ENCODE measurements around the gene ATP6V0B. TPM values are rescaled to one million over a fixed set of nuclear protein-coding genes. Genes with fewer than 3 reads are reported as not detected.

Gene ATP6V0B
- total RNA-seq, 4 donors from 2014 or later = 68.1 to 122 (median 98.2) TPM

GRCh38 chr1:44019466-44019948, 44.7 kb downstream of the ATP6V0B start:
- TF ChIP-seq EP300 (IDR thresholded peaks at IDR 0.05) = no peak
- TF ChIP-seq POLR2AphosphoS5 (IDR thresholded peaks at IDR 0.05) = no peak
- TF ChIP-seq, protein P1, sequence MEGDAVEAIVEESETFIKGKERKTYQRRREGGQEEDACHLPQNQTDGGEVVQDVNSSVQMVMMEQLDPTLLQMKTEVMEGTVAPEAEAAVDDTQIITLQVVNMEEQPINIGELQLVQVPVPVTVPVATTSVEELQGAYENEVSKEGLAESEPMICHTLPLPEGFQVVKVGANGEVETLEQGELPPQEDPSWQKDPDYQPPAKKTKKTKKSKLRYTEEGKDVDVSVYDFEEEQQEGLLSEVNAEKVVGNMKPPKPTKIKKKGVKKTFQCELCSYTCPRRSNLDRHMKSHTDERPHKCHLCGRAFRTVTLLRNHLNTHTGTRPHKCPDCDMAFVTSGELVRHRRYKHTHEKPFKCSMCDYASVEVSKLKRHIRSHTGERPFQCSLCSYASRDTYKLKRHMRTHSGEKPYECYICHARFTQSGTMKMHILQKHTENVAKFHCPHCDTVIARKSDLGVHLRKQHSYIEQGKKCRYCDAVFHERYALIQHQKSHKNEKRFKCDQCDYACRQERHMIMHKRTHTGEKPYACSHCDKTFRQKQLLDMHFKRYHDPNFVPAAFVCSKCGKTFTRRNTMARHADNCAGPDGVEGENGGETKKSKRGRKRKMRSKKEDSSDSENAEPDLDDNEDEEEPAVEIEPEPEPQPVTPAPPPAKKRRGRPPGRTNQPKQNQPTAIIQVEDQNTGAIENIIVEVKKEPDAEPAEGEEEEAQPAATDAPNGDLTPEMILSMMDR (IDR thresholded peaks at IDR 0.05) = no peak
- no peak for TF ChIP-seq POLR2A (IDR thresholded peaks at IDR 0.05; ENCODE audit: low read depth)
- intact Hi-C loops (cut with DNase I) = no loop called here
- Histone ChIP-seq H3K36me3 (peaks cover 0 to 56% (median 15%) of the 10 kb centered on the region in 4 donors), H3K4me3 (no peak overlapping the region), H3K27ac (replicated peaks in 1 of 4) (no peak overlapping the region), H3K9me3 (no peaks in the 10 kb centered on the region), H3K27me3 (no peaks in the 10 kb centered on the region), H3K4me1 (peaks cover 2 to 16% (median 11%) of the 10 kb centered on the region in 4 donors)
- DNase-seq (ENCODE audit: extremely low spot score) = no peak
- WGBS = 94% methylated on average over 6 of the region's 13 CpGs

- intact Hi-C loops (cut with DNase I) = no loop called here
- H3K9me3 ChIP-seq = no peaks in the 10 kb centered on the region
- H3K27ac ChIP-seq (replicated peaks in 1 of 4) = no peak overlapping the region
- no peak overlapping the region for H3K4me3 ChIP-seq
- 100% methylated on average over 3 of the region's 6 CpGs for WGBS
- TF ChIP-seq POLR2AphosphoS5 (IDR thresholded peaks at IDR 0.05) (no peak), POLR2A (IDR thresholded peaks at IDR 0.05; ENCODE audit: low read depth) (no peak), EP300 (IDR thresholded peaks at IDR 0.05) (no peak)
- TF ChIP-seq, protein P1 (IDR thresholded peaks at IDR 0.05) = no peak
- peaks cover 2 to 6% (median 4%) of the 10 kb centered on the region in 4 donors for H3K4me1 ChIP-seq
- H3K27me3 ChIP-seq = no peaks in the 10 kb centered on the region
- no peak for DNase-seq (ENCODE audit: extremely low spot score)
- peaks cover 0 to 56% (median 15%) of the 10 kb centered on the region in 4 donors for H3K36me3 ChIP-seq
These were observed 45.7 kb downstream of the ATP6V0B start for GRCh38 chr1:44020464-44020863.

GRCh38 chr1:44021156-44021555, 46.4 kb downstream of the ATP6V0B start:
- Histone ChIP-seq H3K27ac (replicated peaks in 1 of 4) (no peak overlapping the region), H3K27me3 (no peaks in the 10 kb centered on the region), H3K9me3 (no peaks in the 10 kb centered on the region), H3K4me1 (no peaks in the 10 kb centered on the region), H3K4me3 (no peak overlapping the region), H3K36me3 (peaks cover 0 to 61% (median 15%) of the 10 kb centered on the region in 4 donors)
- TF ChIP-seq POLR2AphosphoS5 (IDR thresholded peaks at IDR 0.05) (no peak), EP300 (IDR thresholded peaks at IDR 0.05) (no peak), POLR2A (IDR thresholded peaks at IDR 0.05; ENCODE audit: low read depth) (no peak)
- TF ChIP-seq, protein P1 (IDR thresholded peaks at IDR 0.05) = no peak
- DNase-seq (ENCODE audit: extremely low spot score) = no peak
- 73% methylated on average over 5 of the region's 8 CpGs for WGBS
- intact Hi-C loops (cut with DNase I) = no loop called here

GRCh38 chr1:44021581-44022321, 47.0 kb downstream of the ATP6V0B start:
- no peaks in the 10 kb centered on the region for H3K9me3 ChIP-seq

More at GRCh38 chr1:44021581-44022321, 47.0 kb downstream of the ATP6V0B start:
- peaks cover 0 to 61% (median 15%) of the 10 kb centered on the region in 4 donors for H3K36me3 ChIP-seq
- TF ChIP-seq POLR2A (IDR thresholded peaks at IDR 0.05; ENCODE audit: low read depth) (no peak), EP300 (IDR thresholded peaks at IDR 0.05) (no peak), POLR2AphosphoS5 (IDR thresholded peaks at IDR 0.05) (no peak)
- TF ChIP-seq, protein P1 (IDR thresholded peaks at IDR 0.05) = no peak
- no peaks in the 10 kb centered on the region for H3K4me1 ChIP-seq
- H3K27me3 ChIP-seq = no peaks in the 10 kb centered on the region
- intact Hi-C loops (cut with DNase I) = no loop called here
- no peak for DNase-seq (ENCODE audit: extremely low spot score)
- H3K4me3 ChIP-seq = no peak overlapping the region
- no peak overlapping the region for H3K27ac ChIP-seq (replicated peaks in 1 of 4)
- WGBS = 94% methylated on average over 8 of the region's 10 CpGs

Data from esophagus muscularis mucosa (tissue), 4 donors.